Psoas muscle (tissue), 8 donors: ENCODE data around the gene ADA. TPM values are rescaled to one million over a fixed set of nuclear protein-coding genes. Genes with fewer than 3 reads are reported as not detected.

Source experiments
- ATAC-seq, 4 donors: fragments of 200-7000 bp; cut with Tn5 transposase; one replicate each; pipeline ENCODE4 v1.9.1; 2020; ENCODE audit warnings: moderate library complexity in 3 of 4, mild to moderate bottlenecking in 2 of 4
- DNase-seq, 2 donors: peaks; one replicate each; pipeline ENCODE4 v3.0.0-alpha.2; 2020
- H3K27ac ChIP-seq: fragments of 200-600 bp; one replicate; pipeline ENCODE4 v1.8.0; 2022
- H3K27me3 ChIP-seq, 3 donors: fragments of 200-600 bp in 1 of 3; one replicate each; pipeline versions ENCODE4 v1.6.1 to v1.8.0; 2013 to 2022; ENCODE audit warnings: low read length in 2 of 3, mild to moderate bottlenecking in 2 of 3, moderate library complexity in 1 of 3; ENCODE audit not compliant: insufficient read depth in 3 of 3
- H3K36me3 ChIP-seq, 2 donors: fragments of 200-600 bp in 1 of 2; one replicate each; pipeline versions ENCODE4 v1.6.1 to v1.8.0; 2013 to 2022; ENCODE audit warnings: low read depth in 1 of 2, mild to moderate bottlenecking in 1 of 2, moderate library complexity in 1 of 2; ENCODE audit not compliant: insufficient read depth in 1 of 2
- H3K4me1 ChIP-seq: fragments of 200-600 bp; one replicate; pipeline ENCODE4 v1.8.0; 2022
- H3K4me3 ChIP-seq: fragments of 200-600 bp; one replicate; pipeline ENCODE4 v1.8.0; 2022; ENCODE audit warnings: mild to moderate bottlenecking
- H3K9me3 ChIP-seq: fragments of 200-600 bp; one replicate; pipeline ENCODE4 v1.8.0; 2022
- WGBS, 3 donors: extraction: QIAGEN DNeasy Blood & Tissue Kit; methylation state at CpG; one replicate each; pipeline versions ENCODE4 v1.1.6 to v1.1.7; 2013; 5-methylcytosine and 5-hydroxymethylcytosine counted together
- intact Hi-C, 2 donors: fragments of 100-400 bp; cut with DNase I; formaldehyde crosslinking; loops; one replicate each; pipeline versions ENCODE4 v1.11.0 to v1.14.2; 2022
- polyA plus RNA-seq, 3 donors: library from polyadenylated mRNA; stranded (reverse); fragments of 200-250 nt; gene quantifications; one replicate each; pipeline ENCODE4 v1.2.3, GENCODE V29; 2013
- total RNA-seq, 4 donors: library from RNA; stranded (reverse); fragmentation: NEBNext Ultra II Directional in 2 of 4; extraction: Animal tissue kit (Norgen Biotek cat#: 25700) in 2 of 4; gene quantifications; one replicate each; pipeline versions ENCODE4 v1.2.1 to v1.2.4, GENCODE V29; 2021 to 2023
- TF ChIP-seq, protein P1 (sequence below): fragments of 200-600 bp; IDR thresholded peaks from one replicate; pipeline ENCODE4 v1.8.0; 2022; ENCODE audit warnings: antibody characterized with exemption
- donor health status: healthy with polysubstance abuse.
- donor health status: DM: no; HTN: no; CAD: no; lungs with moderate emphysema.
- donor health status: Bipolar disorder and iron deficiency.
- donor health status: healthy.
- donor health status: DM: yes; HTN: yes; CAD: no.
- donor health status: DM: no; HTN: no; CAD: no.
- donor health status: DM: no; HTN: no; CAD: no.
- donor health status: DM: yes; HTN: yes; CAD: no.

Gene ADA
- total and polyA plus RNA-seq, 7 donors: 3.3 to 5.8 (median 4.2) TPM

GRCh38 chr20:44643596-44644229, 7.8 kb downstream of the ADA start:
- peaks cover 21% of the 10 kb centered on the region for H3K4me1 ChIP-seq
- H3K36me3 ChIP-seq: no peaks in the 10 kb centered on the region
- DNase-seq (peak; percentile 76 to 82), ATAC-seq (peak; percentile 33 to 65 (median 63))
- H3K4me3 ChIP-seq: no peak overlapping the region
- H3K9me3 ChIP-seq: no peaks in the 10 kb centered on the region
- H3K27ac ChIP-seq: peak overlapping the region; percentile 56
- intact Hi-C loops: no loop called here
- WGBS, 3 donors: 42 to 50% (median 42%) methylated on average over 16 of the region's 16 CpGs
- TF ChIP-seq, protein P1, sequence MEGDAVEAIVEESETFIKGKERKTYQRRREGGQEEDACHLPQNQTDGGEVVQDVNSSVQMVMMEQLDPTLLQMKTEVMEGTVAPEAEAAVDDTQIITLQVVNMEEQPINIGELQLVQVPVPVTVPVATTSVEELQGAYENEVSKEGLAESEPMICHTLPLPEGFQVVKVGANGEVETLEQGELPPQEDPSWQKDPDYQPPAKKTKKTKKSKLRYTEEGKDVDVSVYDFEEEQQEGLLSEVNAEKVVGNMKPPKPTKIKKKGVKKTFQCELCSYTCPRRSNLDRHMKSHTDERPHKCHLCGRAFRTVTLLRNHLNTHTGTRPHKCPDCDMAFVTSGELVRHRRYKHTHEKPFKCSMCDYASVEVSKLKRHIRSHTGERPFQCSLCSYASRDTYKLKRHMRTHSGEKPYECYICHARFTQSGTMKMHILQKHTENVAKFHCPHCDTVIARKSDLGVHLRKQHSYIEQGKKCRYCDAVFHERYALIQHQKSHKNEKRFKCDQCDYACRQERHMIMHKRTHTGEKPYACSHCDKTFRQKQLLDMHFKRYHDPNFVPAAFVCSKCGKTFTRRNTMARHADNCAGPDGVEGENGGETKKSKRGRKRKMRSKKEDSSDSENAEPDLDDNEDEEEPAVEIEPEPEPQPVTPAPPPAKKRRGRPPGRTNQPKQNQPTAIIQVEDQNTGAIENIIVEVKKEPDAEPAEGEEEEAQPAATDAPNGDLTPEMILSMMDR: no peak
- no peaks in the 10 kb centered on the region for H3K27me3 ChIP-seq

- TF ChIP-seq, protein P1: no peak
- DNase-seq (no peak), ATAC-seq (no peak)
- H3K9me3 ChIP-seq: no peaks in the 10 kb centered on the region
- intact Hi-C loops: no loop called here
- 34 to 48% (median 44%) methylated on average over 1 of the region's 1 CpG for WGBS, 3 donors
- peak overlapping the region; percentile 28 for H3K4me3 ChIP-seq
- H3K27ac ChIP-seq: peak overlapping the region; percentile 56
- no peaks in the 10 kb centered on the region for H3K27me3 ChIP-seq
- H3K4me1 ChIP-seq: peaks cover 21% of the 10 kb centered on the region
- H3K36me3 ChIP-seq: no peaks in the 10 kb centered on the region
Measured at GRCh38 chr20:44643154-44643519, 8.4 kb downstream of the ADA start.

GRCh38 chr20:44642203-44643153, 9.0 kb downstream of the ADA start:
- Histone ChIP-seq H3K27me3 (no peaks in the 10 kb centered on the region), H3K4me3 (peak overlapping the region; percentile 28), H3K27ac (peak overlapping the region; percentile 56), H3K36me3 (no peaks in the 10 kb centered on the region), H3K4me1 (peaks cover 21% of the 10 kb centered on the region), H3K9me3 (no peaks in the 10 kb centered on the region)
- peak; percentile 39 to 55 (median 47) for ATAC-seq
- WGBS, 3 donors: 26 to 30% (median 28%) methylated on average over 17 of the region's 17 CpGs
- TF ChIP-seq, protein P1: no peak
- peak; percentile 62 to 81 for DNase-seq
- intact Hi-C loops: no loop called here

DNA sequence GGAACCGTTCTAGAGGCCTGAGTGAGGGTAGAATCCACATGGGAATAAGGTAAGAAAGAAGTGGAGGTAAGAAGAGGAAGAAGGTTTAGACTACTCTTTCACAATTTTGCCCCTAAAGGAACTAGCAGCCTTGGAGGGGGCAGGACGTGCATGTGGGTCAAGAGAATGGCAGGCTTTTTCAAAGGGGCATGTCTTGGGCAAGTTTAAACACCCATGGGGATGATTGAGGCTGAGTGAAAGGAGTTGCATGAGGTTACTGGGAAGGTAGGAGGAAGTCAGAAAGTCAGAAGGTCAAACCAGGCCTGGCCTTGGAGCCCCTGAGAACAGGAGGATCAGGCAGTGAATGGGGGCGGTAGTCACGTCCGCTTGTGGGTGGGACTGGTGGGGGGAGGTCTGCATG, 10.2 kb downstream of the ADA start:
- peaks cover 21% of the 10 kb centered on the region for H3K4me1 ChIP-seq
- DNase-seq: no peak
- H3K27ac ChIP-seq: no peak overlapping the region
- WGBS, 3 donors: 89 to 92% (median 90%) methylated on average over 5 of the region's 5 CpGs
- TF ChIP-seq, protein P1: no peak
- no peaks in the 10 kb centered on the region for H3K27me3 ChIP-seq
- intact Hi-C loops: no loop called here
- H3K36me3 ChIP-seq: no peaks in the 10 kb centered on the region
- no peak for ATAC-seq
- no peaks in the 10 kb centered on the region for H3K9me3 ChIP-seq
- no peak overlapping the region for H3K4me3 ChIP-seq
